PFSK-1 (cell line): ENCODE data around the gene C1orf35.

ENCODE experiments used
- FOXP2 ChIP-seq: optimal IDR thresholded peaks from 2 replicates; pipeline ENCODE3; 2011; ENCODE audit warnings: borderline replicate concordance, control low read depth, inconsistent platforms; ENCODE audit not compliant: insufficient read depth; ENCODE audit errors: extremely low read length, extremely low read depth
- POLR2AphosphoS5 ChIP-seq: IDR thresholded peaks from 2 replicates; pipeline ENCODE4 v1.6.1; 2012; ENCODE audit warnings: low read depth, mild to moderate bottlenecking, control low read depth, low read length, moderate library complexity
- SIN3A ChIP-seq: IDR thresholded peaks from 2 replicates; pipeline ENCODE4 v1.6.1; 2012; ENCODE audit warnings: mild to moderate bottlenecking, low read length, moderate library complexity, borderline replicate concordance; ENCODE audit not compliant: insufficient read depth
- TAF1 ChIP-seq: IDR thresholded peaks from 2 replicates; pipeline ENCODE4 v1.6.1; 2012; ENCODE audit warnings: low read length, control low read depth, borderline replicate concordance; ENCODE audit not compliant: insufficient read depth
- TF ChIP-seq, protein P1 (sequence below), 2 experiments: IDR thresholded peaks; 2 replicates each; pipeline versions ENCODE4 v1.6.1 to v1.8.0; 2011 to 2012; ENCODE audit warnings: low read depth in 2 of 2, low read length in 2 of 2, control low read depth in 1 of 2, inconsistent platforms in 1 of 2, mild to moderate bottlenecking in 1 of 2, moderate library complexity in 1 of 2; ENCODE audit not compliant: insufficient read depth in 1 of 2

Gene C1orf35

DNA sequence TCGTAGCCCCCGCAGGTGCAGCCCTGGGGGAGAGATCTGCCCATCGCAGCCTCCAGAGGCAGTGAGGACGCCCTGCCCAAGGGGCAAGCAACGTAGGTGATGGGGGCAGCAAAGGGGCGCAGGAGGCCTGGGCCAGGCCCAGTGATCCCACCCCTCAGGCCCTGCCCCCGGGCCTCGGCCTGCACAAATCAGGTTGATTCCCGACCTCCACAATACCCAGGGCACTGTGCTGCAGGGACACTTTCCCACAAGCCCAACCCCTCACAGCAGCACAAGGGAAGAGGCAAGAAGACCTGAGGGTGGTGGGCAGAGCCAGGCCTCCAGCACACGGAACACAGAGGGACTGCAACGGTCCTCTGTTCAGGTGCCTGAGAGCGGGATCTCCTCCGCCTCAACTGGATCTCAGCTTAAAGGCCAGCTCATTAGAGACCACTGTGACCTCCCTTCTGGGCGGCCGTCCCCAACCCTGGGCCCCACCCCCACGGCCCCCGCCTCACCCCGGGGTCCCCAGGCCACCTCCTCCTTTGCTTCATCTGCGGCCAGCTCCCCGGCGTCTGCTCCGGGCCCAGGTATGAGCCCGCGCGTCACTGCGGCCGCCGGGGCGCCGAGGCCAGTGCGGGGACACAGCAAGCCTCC lies 21.4 kb downstream of the C1orf35 start:
- TF ChIP-seq, protein P1, sequence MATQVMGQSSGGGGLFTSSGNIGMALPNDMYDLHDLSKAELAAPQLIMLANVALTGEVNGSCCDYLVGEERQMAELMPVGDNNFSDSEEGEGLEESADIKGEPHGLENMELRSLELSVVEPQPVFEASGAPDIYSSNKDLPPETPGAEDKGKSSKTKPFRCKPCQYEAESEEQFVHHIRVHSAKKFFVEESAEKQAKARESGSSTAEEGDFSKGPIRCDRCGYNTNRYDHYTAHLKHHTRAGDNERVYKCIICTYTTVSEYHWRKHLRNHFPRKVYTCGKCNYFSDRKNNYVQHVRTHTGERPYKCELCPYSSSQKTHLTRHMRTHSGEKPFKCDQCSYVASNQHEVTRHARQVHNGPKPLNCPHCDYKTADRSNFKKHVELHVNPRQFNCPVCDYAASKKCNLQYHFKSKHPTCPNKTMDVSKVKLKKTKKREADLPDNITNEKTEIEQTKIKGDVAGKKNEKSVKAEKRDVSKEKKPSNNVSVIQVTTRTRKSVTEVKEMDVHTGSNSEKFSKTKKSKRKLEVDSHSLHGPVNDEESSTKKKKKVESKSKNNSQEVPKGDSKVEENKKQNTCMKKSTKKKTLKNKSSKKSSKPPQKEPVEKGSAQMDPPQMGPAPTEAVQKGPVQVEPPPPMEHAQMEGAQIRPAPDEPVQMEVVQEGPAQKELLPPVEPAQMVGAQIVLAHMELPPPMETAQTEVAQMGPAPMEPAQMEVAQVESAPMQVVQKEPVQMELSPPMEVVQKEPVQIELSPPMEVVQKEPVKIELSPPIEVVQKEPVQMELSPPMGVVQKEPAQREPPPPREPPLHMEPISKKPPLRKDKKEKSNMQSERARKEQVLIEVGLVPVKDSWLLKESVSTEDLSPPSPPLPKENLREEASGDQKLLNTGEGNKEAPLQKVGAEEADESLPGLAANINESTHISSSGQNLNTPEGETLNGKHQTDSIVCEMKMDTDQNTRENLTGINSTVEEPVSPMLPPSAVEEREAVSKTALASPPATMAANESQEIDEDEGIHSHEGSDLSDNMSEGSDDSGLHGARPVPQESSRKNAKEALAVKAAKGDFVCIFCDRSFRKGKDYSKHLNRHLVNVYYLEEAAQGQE (IDR thresholded peaks at IDR 0.05; ENCODE audit: insufficient read depth in 1 of 2, low read depth in 2 of 2, low read length in 2 of 2), result no peak
- TF ChIP-seq POLR2AphosphoS5, result no peak
- no peak for TF ChIP-seq FOXP2
- TF ChIP-seq TAF1, result no peak
- TF ChIP-seq SIN3A, result no peak

DNA sequence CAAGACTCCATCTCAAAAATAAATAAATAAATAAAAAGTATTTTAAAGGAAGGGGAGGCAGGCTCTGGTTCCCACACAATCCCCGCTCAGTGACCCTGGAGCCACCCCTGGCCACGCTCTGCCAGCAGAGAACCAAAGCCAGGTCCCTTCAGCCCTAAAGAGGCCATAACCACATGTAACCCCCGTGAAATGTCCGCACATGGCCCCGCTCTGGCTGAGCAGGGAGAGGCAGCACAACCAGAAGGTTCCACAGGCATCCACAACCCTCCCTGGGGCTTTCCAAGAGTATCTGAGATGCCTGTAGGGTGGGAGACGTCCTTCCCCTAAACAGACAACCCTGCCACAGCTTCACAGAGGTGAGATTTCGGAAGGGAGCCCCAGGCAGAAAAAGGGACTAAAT lies 22.0 kb downstream of the C1orf35 start:
- no peak for TF ChIP-seq TAF1
- TF ChIP-seq FOXP2, result no peak
- TF ChIP-seq POLR2AphosphoS5, result no peak
- TF ChIP-seq, protein P1 (IDR thresholded peaks at IDR 0.05; ENCODE audit: insufficient read depth in 1 of 2, low read depth in 2 of 2, low read length in 2 of 2), result no peak
- no peak for TF ChIP-seq SIN3A

DNA sequence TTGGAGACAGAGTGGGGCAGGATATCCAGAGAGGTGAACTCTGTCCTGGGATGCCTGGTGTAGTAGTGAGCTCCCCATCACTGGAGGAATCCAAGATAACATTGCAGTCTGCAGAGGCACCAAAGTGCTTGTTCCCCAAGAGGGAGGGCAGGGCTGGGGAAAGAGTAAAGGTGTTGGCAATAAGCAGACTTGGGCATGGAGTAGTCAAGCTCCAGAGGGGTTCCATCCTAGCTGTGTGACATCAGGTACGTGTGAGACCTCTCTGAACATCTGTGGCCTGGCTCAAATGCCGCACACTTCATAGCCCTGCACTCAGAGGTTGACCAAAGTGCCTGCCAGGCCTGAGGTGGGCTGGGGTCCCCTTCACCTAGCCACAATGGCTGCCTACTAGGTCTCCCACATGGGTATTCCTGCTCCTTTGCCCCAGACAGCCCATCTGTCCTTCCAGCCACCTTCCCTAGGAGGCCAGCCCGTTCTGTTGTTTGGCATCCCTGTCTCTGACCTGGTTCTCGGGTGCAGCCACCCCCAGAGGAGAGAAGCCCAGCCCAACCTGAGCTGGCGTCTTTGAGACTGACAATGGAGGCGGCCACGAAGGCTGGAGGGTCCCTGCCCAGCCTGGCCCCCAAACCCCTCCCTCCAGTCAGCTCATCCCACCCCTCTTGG lies 23.4 kb downstream of the C1orf35 start:
- TF ChIP-seq TAF1 (no peak), POLR2AphosphoS5 (no peak), SIN3A (no peak)

DNA sequence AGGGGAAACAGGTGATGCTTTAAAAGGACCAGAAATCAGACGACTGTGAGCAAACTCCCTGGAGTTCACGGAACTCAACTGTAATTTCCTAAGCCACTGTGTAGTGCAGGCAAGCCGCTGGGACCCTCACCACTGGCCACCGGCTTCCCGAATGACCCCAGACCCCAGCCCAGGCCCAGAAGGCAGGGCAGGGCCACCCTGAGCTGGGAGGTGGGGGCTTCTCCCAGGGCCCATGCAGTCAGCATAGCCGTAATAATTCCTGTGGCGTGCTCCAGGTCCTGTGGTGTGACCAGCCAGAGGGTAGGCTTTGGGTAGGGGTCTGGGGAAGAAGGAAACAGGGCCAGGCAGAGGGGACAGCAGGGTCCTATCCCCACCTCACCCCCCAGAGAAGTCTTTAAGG lies 24.1 kb downstream of the C1orf35 start:
- TF ChIP-seq, protein P1 (IDR thresholded peaks at IDR 0.05; ENCODE audit: insufficient read depth in 1 of 2, low read depth in 2 of 2, low read length in 2 of 2), result no peak
- TF ChIP-seq POLR2AphosphoS5, result no peak
- no peak for TF ChIP-seq FOXP2
- TF ChIP-seq SIN3A, result no peak
- TF ChIP-seq TAF1, result no peak

DNA sequence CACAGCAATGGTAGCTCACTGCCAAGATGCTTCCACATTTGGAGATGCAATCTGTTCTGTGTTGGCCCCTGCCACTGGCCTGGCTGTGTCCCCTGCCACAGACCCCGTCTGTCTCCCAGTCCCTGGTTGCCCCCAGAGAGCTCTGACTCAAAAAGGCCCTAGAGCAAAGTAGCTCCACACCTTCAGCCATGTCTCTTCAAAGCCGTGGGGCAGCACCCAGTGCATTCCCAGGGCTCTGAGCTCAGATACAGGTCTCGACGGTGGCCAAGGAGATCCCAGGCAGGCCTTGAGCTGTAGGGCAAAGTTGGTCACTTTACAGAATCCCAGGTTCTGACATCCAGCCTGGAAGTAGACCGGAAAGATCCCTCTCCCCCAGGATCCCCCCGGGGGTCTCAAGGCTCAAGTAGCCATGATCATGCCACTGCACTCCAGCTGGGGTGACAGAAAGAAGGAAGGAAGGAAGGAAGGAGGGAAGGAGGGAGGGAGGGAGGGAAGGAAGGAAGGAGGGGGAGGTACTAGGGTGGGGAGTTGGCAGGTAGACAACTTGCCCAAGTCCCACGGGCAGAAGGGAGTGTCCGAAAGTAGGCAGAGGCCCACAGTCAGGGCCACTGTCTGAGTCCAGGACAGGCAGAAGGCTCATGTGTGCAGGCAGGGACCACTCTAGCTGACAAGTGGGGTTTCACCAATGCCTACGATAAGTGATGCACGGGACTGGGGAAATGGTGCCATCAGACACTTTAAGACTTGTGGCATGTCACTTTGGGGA lies 25.4 kb downstream of the C1orf35 start:
- TF ChIP-seq, protein P1 (IDR thresholded peaks at IDR 0.05; ENCODE audit: insufficient read depth in 1 of 2, low read depth in 2 of 2, low read length in 2 of 2), result no peak
- TF ChIP-seq TAF1 (no peak), FOXP2 (no peak), SIN3A (no peak), POLR2AphosphoS5 (no peak)
